ENCODE data around the gene CLMP.

Gene CLMP

DNA sequence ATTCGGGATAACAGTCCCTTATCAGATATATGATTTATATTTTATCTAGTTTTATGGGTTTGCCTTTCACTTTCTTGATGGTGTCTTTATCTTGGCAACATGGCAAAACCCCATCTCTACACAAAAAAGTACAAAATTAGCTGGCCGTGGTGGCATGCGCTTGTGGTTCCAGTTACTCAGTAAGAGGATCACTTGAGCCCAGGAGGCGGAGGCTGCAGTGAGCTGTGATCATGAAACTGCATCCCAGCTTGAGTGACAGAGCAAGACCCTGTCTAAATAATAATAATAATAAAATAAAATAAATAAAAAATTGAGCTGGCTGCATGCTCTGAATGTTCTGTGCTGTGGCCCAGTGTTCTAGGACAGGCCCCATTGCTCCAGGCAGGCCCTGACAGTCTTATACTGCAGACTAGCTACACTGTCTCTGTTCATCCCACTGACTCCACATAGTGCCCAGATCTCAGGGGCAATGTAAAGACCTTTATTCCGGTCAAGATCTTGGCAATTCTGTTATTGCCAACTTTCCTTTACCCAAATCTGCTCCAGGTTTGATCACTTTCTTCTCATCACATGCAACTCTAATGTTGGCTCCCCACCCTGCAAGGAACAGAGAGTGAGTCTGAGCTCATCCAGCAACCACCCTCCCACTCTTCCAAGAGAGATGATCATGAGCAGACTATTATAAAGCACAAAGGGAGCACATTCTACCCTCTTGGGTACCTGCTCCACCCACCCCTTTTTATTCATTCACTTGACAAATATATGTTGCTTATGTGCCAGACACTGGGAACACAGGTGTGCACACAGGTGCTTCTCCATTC, 141.9 kb downstream of the CLMP start:
- DNase-seq = no peak

DNA sequence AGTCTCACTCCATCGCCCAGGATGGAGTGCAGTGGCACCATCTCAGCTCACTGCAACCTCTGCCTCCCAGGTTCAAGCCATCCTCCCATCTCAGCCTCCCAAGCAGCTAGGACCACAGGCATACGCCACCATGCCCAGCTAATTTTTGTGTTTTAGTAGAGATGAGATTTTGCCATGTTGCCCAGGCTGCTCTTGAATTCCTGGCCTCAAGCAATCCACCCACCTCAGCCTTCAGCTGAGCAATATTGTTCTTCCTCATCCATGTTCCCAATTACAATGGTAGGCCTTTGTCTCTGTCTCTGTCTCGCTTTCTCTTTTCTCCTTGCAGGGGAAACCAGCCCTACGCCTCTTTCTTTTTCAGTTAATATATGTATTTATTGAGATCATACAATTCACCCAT, 143.4 kb downstream of the CLMP start:
- no peak for DNase-seq

DNA sequence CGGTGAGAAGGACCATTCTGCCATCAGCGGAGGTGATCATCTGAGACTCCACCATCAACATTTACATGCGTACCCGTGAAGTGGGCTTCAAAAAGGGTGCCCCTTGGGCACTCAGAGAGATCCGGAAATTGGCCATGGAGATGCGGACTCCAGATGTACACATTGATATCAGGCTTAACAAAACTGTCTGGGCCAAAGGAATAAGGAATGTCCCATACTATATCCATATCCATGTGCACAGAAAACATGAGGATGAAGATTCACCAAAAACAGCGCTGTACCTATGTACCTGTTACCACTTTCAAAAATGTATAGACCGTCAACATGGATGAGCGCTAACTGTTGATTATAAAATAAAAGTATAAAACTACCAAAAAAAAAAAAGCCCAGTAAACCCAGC, 143.9 kb downstream of the CLMP start:
- DNase-seq = no peak

DNA sequence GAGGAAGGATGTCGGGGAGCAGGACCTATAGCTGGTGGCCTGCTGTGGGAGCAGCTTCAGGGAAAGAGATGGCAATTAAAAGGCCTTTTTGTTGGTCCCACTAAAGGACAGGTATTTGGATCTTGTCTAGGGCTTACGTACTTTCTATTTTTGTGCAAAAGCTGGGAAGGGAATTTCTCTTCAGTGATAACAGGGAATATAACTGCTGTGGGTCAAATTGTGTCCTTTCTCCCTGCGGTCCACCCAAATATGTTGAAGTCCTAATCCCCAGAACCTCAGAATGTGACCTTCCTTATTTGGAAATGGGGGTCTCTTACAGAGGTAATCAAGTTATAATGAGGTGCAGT, 147.1 kb downstream of the CLMP start:
- DNase-seq = no peak

DNA sequence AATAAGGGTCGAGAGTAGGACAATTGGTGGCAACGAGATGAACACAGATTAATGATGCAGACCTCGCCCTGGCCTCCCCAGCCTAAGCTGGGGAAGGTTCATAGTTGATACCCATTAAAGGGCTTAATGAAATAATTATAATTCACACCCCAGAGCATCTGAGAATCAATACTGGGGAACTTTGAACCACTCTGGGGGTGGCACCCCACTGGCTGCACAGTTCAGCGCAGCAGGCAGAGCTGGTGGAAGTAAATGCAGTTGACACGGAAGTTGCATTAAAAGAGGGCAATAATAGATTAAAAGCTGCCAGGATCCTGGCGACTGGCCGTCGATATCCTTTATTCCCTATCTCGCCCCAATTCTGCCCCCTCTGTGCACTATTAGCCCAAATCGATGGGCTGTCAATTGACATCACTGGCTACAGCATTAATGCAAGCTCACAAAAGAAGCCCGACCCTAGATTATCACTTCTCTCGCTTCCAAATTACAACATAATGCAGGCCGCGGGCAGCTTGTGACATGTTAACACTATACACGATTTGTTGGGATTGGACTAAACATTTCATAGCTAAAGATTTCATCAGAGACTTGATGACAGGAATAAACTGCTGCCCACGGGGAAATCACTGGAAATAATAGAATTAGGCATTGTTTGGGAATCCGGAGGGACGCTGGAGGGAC, 147.6 kb downstream of the CLMP start:
- DNase-seq = no peak

DNA sequence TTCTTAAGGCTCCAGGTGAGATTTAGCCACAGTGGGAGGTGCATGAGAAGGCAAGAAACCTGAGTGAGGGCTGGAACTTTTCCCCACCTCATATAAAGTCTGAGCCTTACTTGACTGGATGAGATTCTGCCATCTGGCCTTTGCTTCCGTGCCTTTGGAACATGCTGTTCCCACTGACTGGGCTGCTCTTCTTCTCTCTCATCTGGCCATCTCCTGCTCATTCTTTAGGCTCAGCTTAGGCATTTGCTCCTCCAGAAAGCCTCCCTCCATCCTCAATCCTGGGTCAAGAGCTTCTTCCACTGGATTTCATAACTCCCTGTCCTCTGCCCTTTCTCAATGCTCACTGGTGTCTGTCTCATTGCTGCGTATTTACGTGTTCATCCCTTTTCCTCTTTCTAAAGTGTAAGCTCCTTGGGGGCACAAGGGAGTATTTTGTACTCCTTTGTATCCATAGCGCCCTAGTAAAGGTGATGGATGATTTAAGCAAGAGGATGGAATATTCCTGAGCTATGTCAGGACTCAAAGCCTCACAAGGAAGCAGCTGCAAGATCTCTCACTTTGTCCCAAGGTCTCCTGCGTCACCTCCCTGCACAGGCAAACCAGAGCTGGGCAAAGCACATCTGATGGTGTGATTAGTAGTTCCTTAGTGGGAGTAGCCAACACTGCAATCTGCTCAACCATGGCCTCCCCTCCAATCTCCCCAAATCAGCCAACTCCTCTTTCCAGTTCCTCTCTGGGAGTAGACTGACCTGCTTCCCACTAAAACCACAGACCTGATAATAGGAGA, 148.4 kb downstream of the CLMP start:
- no peak for DNase-seq

DNA sequence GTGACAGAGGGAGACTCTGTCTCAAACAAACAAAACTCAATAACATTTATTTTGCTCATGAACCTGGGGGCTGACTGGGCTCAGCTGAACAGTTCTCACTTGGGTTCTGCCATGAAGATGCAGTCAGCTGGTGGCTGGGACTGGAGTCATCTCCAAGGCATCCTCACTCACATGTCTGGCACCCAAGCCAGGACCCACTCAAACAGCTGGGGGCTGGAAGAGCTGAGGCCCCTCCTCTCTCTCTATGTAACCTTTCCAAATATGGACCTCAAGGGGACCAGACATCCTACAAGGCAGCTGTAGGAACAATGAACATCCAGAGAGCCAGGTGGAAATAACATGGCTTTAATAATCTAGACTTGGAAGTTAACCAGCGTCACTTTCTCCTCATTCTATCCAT, 149.9 kb downstream of the CLMP start:
- no peak for DNase-seq

DNA sequence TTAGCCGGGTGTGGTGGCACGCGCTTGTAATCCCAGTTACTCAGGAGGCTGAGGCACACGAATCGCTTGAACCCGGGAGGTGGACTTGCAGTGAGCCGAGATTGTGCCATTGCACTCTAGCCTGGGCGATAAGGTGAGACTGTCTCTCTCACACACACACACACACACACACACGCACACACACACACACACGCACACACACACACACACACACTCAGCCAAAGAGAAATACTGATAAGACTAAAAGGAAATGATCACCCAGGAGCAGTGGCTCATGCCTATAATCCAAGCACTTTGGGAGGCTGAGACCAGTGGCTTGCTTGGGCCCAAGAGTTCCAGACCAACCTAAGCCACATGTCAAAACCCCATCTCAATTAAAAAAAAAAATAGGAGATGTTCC, 153.9 kb downstream of the CLMP start:
- DNase-seq = no peak

DNA sequence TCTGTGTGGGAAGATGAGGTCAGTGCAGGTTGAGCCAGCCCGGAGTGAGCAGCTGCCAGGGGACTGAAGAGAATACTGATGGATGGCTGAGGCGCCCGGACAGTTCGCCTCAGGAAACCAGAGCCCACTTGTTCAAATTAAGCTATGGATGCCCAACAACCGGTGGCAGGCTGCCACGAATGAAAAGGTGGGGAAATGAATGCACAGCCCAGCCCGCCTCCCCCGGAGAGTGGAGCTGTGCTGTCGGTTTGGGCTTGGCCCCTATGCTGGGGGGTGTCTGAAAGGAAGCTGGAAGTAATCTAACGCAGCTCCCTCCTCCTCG, 155.0 kb downstream of the CLMP start:
- no peak for DNase-seq

DNA sequence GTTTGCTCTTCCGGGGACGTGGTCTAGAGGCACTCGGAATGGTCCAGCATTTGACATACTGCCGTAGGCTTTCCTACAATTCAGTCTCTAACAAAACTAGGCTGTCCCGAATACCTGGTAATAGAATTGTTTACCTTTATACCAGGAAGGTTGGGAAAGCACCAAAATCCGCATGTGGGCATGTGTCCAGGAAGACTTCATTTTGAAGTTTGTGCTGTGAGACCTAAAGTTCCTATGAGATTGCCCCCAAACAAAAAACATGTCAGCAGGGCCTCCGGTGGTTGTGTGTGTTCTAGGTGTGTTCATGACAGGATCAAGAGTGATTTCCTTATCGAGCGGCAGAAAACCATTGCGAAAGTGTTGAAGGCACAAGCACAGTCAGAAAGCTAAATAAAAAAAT, 159.2 kb downstream of the CLMP start:
- DNase-seq = no peak

DNA sequence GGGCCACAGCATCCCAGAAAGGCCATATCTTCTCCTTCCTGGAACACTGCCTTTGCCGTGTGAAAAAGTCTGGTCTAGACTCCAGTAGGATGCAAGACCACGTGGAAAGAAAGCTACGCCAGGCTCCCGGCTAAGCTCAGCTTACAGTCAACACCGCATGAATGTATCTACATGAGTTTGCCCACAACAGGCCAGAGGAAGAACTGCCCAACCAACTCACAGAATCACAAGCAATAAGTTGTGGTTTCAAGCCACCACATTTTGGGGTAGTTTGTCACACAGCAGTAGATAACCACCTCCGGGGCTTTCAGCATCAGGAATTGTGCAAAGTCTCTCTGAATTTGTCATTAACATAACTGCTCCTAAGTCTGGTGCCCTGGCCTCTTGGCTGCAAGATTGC, 160.5 kb downstream of the CLMP start:
- DNase-seq = no peak

DNA sequence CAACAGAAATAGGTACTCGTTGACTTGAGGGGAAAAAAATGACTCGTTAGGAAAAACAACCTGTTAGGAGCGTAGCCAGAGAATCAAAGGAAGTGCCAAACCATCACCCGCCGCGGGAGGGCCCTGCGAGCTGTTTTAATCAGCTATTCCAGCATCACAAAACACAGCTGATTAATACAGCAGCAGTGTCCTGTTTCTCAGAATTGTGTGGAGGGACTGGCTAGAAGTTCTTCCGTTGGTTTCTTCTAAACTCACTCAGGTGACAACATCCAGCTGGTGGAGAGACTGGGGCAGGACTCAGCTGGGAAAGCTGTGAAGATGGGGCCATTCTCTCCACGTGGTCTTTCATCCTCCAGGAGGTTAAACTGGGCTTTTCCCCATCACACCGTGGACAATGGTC, 161.2 kb downstream of the CLMP start:
- DNase-seq = no peak

DNA sequence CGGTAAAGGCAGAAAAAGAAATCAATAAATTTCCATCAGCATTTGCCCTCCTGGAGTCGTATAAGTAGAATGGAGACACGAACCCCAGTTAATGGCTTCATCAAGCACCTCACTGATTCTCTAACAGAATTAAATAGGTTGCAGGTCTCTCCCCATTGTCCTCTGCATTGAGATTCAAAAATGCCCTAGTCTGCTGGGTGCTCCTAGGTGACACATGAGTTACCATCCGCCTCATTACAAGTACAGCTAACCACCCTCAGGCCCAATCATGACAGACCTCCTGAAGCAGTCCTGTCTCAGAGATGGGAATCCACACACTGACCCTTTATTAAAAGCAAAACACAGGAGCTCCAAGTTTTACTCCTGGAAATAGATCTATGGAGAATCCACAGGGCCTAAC, 164.5 kb downstream of the CLMP start:
- DNase-seq = no peak

DNA sequence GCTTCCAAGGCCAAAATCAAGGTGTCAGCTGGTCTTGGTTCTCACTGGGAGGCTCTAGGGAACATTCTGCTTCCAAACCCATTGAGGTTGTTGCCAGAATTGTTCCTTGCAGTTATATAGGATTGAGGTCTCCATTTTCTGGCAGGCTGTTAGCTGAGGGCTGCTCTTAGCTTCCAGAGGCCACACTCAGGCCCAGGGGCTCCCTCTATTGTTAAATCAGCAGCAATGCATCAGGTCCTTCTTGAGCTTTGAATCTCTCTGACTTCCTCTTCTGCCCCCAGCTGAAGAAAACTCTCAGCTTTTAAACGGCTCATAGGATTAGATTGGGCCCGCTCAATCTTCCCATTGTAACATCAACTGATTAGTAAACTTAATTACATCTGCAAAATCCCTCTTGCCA, 174.1 kb downstream of the CLMP start:
- DNase-seq = no peak
